Mesodermal cell (in vitro differentiated cells): ENCODE measurements around the gene TYW5.
"Not testable (repeated sequence)": the region's sequence is repeated elsewhere in the genome, so short reads cannot be mapped to it uniquely, and the experiment has no call there.

Experiments used
- H3K27ac ChIP-seq: 2 replicates; pipeline ENCODE4 v1.7.0; 2013; ENCODE audit warnings: mild to moderate bottlenecking, low read depth, low read length, moderate library complexity; ENCODE audit not compliant: severe bottlenecking
- H3K36me3 ChIP-seq: 2 replicates; pipeline ENCODE4 v1.7.1; 2013; ENCODE audit warnings: mild to moderate bottlenecking, low read length, moderate library complexity; ENCODE audit not compliant: control insufficient read depth, insufficient read depth
- H3K4me1 ChIP-seq: one replicate; pipeline ENCODE4 v1.7.1; 2013; ENCODE audit warnings: mild to moderate bottlenecking, low read length; ENCODE audit not compliant: insufficient read depth, control insufficient read depth, poor library complexity, severe bottlenecking
- H3K4me3 ChIP-seq: 2 replicates; pipeline ENCODE4 v1.7.0; 2013; ENCODE audit warnings: low read length, control low read depth, mild to moderate bottlenecking; ENCODE audit not compliant: insufficient read depth, poor library complexity, severe bottlenecking; ENCODE audit errors: extremely low read depth
- H3K9me3 ChIP-seq: 2 replicates; pipeline ENCODE4 v1.7.1; 2013; ENCODE audit warnings: mild to moderate bottlenecking, low read length, moderate library complexity; ENCODE audit not compliant: control insufficient read depth
- WGBS, 2 experiments: methylation state at CpG; one replicate each; pipeline ENCODE4 v1.1.5; 2013; ENCODE audit warnings: missing lambda C conversion rate in 2 of 2; ENCODE audit not compliant: insufficient coverage in 2 of 2; 5-methylcytosine and 5-hydroxymethylcytosine counted together

TYW5 gene

GRCh38 chr2:199923924-199924323 lies 31.4 kb downstream of the TYW5 start:
- peaks cover 8% of the 10 kb centered on the region for H3K4me1 ChIP-seq
- H3K36me3 ChIP-seq: peaks cover 37% of the 10 kb centered on the region
- WGBS, 2 experiments: 100% methylated on average over 2 of the region's 2 CpGs
- H3K9me3 ChIP-seq: no peaks in the 10 kb centered on the region
- no peak overlapping the region for H3K4me3 ChIP-seq
- no peak overlapping the region for H3K27ac ChIP-seq

GRCh38 chr2:199922856-199923255 lies 32.4 kb downstream of the TYW5 start:
- Histone ChIP-seq H3K4me3 (no peak overlapping the region), H3K27ac (peak overlapping the region; percentile 50), H3K36me3 (peaks cover 48% of the 10 kb centered on the region), H3K4me1 (peaks cover 8% of the 10 kb centered on the region), H3K9me3 (peaks cover 2% of the 10 kb centered on the region)
- WGBS, 2 experiments: 71 to 88% methylated on average over 1 to 3 of the region's 5 CpGs

DNA sequence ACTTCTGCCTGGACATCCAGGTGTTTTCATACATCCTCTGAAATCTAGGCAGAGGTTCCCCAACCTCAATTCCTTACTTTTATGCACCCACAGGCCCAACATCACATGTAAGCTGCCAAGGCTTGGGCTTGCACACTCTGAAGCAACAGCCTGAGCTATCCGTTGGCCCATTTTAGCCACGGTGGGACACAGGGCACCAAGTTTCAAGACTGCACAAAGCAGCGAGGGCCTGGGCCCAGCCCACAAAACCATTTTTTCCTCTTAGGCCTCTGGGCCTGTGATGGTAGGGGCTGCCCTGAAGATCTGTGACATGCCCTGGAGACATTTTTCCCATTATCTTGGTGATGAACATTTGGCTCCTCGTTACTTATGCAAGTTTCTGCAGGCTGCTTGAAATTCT lies 38.3 kb downstream of the TYW5 start:
- WGBS, 2 experiments: 89 to 93% methylated on average over 4 of the region's 4 CpGs
- H3K36me3 ChIP-seq: peaks cover 70% of the 10 kb centered on the region
- H3K27ac ChIP-seq: no peak overlapping the region
- H3K4me1 ChIP-seq: no peaks in the 10 kb centered on the region
- H3K9me3 ChIP-seq: peaks cover 30% of the 10 kb centered on the region
- H3K4me3 ChIP-seq: no peak overlapping the region

DNA sequence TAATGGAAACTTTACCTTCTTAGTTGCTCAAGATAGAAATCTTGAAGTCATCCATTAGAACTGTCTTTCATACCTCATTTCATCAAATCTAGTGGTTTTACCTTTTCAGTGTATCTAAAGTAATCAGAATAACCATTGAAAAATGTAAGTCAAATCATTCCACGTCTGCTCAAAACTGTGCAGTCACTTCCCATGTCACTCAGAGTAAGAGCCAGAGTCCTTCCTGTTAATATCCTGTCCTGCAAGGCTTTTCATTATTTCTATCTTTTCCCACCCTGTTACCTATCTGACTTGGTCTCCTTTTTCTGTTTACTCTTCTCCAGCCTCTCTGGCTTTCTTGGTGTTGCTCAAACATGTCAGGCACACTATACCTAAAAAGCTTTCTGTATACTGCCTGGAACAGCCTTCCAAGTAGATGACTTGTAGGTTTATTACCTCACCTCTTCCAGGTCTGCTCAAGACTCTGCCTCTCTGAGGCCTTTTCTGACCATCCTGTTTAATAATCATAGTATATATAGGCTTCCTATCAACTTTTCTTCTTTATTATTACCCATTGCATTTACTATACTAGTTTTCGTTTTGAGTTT lies 40.8 kb downstream of the TYW5 start:
- WGBS, 2 experiments: 100% methylated on average over 1 of the region's 2 CpGs

GRCh38 chr2:199912553-199913114 lies 42.7 kb downstream of the TYW5 start:
- Histone ChIP-seq H3K36me3 (peaks cover 40% of the 10 kb centered on the region), H3K9me3 (peaks cover 26% of the 10 kb centered on the region), H3K4me3 (peak overlapping the region; percentile 96)
- WGBS, 2 experiments: 87% methylated on average over 7 to 8 of the region's 12 CpGs
- not testable (repeated sequence) for H3K27ac ChIP-seq, H3K4me1 ChIP-seq

More for the DNA sequence above, 40.8 kb downstream of the TYW5 start:
- peaks cover 58% of the 10 kb centered on the region for H3K36me3 ChIP-seq
- H3K27ac ChIP-seq: no peak overlapping the region
- H3K9me3 ChIP-seq: peaks cover 30% of the 10 kb centered on the region
- H3K4me1 ChIP-seq: no peaks in the 10 kb centered on the region
- no peak overlapping the region for H3K4me3 ChIP-seq

DNA sequence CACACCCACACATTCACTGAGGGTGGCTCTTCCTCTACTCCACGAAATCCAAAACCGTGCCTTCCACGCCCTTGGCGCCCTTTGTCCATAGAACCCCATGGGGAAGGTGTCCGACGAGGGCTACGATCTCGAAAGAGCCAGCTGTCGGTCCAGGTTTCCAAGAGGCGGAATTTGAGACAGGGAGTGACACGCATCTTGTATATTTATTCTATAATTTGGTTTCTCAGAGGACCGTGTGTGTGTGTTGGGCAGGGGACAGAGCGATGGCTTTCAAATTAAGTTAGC lies 43.5 kb downstream of the TYW5 start:
- Histone ChIP-seq H3K9me3 (peaks cover 17% of the 10 kb centered on the region), H3K27ac (peak overlapping the region; percentile 96), H3K4me3 (peak overlapping the region; percentile 96), H3K36me3 (peaks cover 32% of the 10 kb centered on the region), H3K4me1 (no peaks in the 10 kb centered on the region)
- WGBS, 2 experiments: 0% methylated on average over 8 of the region's 13 CpGs; no CpG with 5 or more reads in 1 of the 2 experiments

DNA sequence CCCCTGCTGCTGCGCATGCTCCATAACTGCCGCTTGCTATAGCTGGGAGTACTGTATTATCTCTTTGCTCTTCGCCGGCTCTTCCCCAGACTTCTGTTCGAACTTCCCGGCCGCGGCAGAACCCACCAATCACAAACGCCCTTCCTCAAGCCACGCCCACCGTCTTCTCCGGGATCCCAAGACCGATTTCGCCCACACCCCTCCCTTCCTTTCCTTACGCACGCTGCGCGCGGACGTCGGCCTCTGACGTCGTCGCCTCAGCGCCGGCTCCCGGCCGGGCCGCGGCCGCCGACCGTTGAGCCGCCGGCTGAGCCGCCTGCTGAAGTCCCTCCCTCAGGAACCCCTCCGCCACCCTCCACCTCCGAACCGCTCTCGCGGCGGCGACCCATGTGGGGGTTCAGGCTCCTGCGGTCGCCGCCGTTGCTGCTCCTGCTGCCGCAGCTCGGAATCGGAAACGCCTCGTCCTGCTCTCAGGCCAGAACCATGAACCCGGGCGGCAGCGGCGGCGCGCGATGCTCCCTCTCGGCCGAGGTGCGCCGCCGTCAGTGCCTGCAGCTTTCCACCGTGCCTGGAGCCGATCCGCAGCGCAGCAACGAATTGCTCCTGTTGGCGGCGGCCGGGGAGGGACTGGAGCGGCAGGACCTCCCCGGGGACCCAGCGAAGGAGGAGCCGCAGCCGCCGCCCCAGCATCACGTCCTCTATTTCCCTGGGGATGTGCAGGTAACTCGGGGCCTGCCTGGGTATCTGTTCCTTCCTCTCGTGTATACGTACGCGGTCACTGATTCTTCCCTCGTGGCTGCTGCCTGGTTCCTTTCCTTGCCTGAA lies 44.0 kb downstream of the TYW5 start, which contains the start of gene C2orf69:
TSS of gene C2orf69 (plus strand) at position 242 of the 825 bp plus-strand sequence. CDS start at position 388, 146 bp downstream.
- H3K9me3 ChIP-seq: peaks cover 12% of the 10 kb centered on the region
- 0 to 1% methylated on average over 53 to 68 of the region's 85 CpGs for WGBS, 2 experiments
- peak within 1 kb of the TSS; percentile 96 for H3K4me3 ChIP-seq
- no peaks in the 10 kb centered on the region for H3K4me1 ChIP-seq
- peak within 1 kb of the TSS; percentile 96 for H3K27ac ChIP-seq
- H3K36me3 ChIP-seq: peaks cover 26% of the 10 kb centered on the region

DNA sequence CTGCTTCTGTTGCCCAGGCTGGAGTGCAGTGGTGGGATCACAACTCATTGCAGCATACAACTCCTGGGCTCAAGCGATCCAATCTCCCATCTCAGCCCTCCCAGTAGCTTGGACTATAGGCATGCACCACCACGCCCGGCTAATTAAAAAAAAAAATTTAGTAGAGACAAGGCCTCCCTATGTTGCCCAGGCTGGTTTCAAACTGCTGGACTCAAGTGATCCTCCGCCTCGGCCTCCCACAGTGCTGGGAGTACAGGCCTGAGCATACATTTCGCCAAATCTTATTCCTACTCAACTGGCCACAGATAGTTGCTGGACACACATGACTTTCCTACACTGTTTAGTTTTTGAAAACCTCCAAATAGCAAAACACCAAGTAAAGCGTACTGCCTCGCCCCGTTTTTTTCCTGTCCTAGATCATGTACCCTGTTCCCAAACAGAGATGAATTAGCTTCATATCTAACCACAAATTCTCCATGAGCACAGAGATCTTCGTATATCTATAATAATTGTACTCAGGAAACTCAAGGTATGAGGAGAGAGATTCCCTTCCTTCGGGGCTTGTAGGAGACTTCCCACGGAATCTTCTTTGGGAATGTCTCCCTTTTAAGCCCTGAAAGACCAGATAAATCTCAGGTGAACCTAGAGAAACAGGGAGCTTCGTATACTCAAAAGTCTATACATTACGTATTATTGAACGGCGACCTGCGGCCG lies 44.8 kb downstream of the TYW5 start:
- peaks cover 19% of the 10 kb centered on the region for H3K36me3 ChIP-seq
- 41 to 46% methylated on average over 14 to 17 of the region's 18 CpGs for WGBS, 2 experiments
- peak overlapping the region; percentile 96 for H3K4me3 ChIP-seq
- no peaks in the 10 kb centered on the region for H3K4me1 ChIP-seq
- peak overlapping the region; percentile 88 for H3K27ac ChIP-seq
- H3K9me3 ChIP-seq: peaks cover 4% of the 10 kb centered on the region

DNA sequence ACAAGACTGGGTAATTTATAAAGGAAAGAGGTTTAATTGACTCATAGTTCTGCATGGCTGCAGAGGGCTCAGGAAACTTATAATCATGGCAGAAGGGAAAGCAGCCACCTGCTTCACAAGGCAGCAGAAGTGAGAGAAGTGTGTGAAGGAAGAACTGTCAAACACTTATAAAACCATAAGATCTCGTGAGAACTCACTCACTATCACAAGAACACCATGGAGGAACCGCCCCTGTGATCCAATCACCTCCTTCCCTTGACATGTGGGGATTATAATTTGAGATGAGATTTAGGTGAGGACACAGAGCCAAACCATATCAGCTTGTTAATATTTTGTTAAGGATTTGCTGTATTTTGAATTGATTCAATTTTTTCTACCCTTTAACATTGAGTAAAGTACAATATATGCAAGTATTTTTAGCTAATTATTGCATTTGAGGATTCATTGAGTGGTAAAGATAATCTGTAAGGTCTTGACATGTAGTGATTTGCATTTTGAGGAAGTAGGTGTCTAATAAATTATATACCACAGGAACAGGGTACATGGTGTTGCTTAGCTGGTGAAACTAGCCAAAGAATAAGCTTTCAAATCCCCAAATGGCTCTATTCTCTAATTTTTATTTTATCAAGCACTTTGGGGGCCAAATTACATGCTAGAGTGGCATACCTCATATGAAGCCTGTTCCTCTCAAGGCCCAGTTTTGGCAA lies 48.1 kb downstream of the TYW5 start:
- H3K4me3 ChIP-seq: no peak overlapping the region
- WGBS, 2 experiments: no CpG with 5 or more reads among the region's 2 CpGs

DNA sequence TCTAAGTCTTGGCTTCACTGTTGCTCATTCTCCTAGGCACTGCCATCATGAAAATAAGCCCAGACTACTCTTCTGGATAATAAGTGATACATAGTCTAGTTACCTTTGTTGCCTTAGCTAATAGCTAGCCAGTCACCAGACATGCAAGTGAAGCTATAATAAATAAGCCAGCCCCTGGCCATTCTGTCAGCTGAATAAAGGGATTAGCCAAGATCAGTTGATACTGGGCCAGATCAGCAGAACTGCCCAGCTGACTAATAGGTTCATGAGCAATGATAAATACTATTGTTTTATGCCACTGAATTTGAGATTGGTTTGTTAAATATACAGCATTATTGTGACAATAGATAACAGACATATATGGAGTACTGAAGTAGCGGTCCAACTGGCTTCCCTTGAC lies 52.2 kb downstream of the TYW5 start:
- H3K9me3 ChIP-seq: no peaks in the 10 kb centered on the region
- H3K4me3 ChIP-seq: no peak overlapping the region
- H3K27ac ChIP-seq: no peak overlapping the region
- no peaks in the 10 kb centered on the region for H3K36me3 ChIP-seq
- no peaks in the 10 kb centered on the region for H3K4me1 ChIP-seq
- no CpG with 5 or more reads among the region's 1 CpG for WGBS, 2 experiments

More for the DNA sequence above, 48.1 kb downstream of the TYW5 start:
- Histone ChIP-seq H3K9me3 (no peaks in the 10 kb centered on the region), H3K36me3 (no peaks in the 10 kb centered on the region), H3K27ac (no peak overlapping the region), H3K4me1 (no peaks in the 10 kb centered on the region)
